T-helper 1 cell (primary cell): ENCODE measurements around the gene FHDC1.

ENCODE experiments used
- DNase-seq, 5 donors: peaks; one replicate each; pipeline ENCODE4 v3.0.0-alpha.2; 2012 to 2020

The FHDC1 gene

GRCh38 chr4:152961014-152961772 lies 25.1 kb downstream of the FHDC1 start:
- DNase-seq: no peak

GRCh38 chr4:152961773-152962115 lies 25.6 kb downstream of the FHDC1 start:
- DNase-seq: no peak

- DNase-seq: no peak
Observed at GRCh38 chr4:152962150-152962549, 26.0 kb downstream of the FHDC1 start.

GRCh38 chr4:152964335-152964734 lies 28.2 kb downstream of the FHDC1 start:
- no peak for DNase-seq

GRCh38 chr4:152965611-152966010 lies 29.5 kb downstream of the FHDC1 start:
- DNase-seq: no peak

- DNase-seq: no peak
Observed at GRCh38 chr4:152967907-152968306, 31.8 kb downstream of the FHDC1 start.

- DNase-seq: no peak
Observed at GRCh38 chr4:152968806-152969394, 32.8 kb downstream of the FHDC1 start.

- DNase-seq: no peak
Observed at GRCh38 chr4:152970102-152970820, 34.1 kb downstream of the FHDC1 start.

- no peak for DNase-seq
Observed at GRCh38 chr4:152971053-152971452, 34.9 kb downstream of the FHDC1 start.

- no peak for DNase-seq
Observed at GRCh38 chr4:152972821-152973628, 36.9 kb downstream of the FHDC1 start.

- no peak for DNase-seq
Observed at GRCh38 chr4:152973629-152974467, 37.7 kb downstream of the FHDC1 start.

GRCh38 chr4:152974468-152975379 lies 38.6 kb downstream of the FHDC1 start:
- no peak for DNase-seq

- DNase-seq: no peak
Observed at GRCh38 chr4:152975380-152976211, 39.5 kb downstream of the FHDC1 start.

GRCh38 chr4:152976212-152976761 lies 40.2 kb downstream of the FHDC1 start:
- DNase-seq: no peak

- no peak for DNase-seq
Observed at GRCh38 chr4:152979731-152980330, 43.7 kb downstream of the FHDC1 start.

GRCh38 chr4:152981278-152981677 lies 45.2 kb downstream of the FHDC1 start:
- no peak for DNase-seq

- DNase-seq: no peak
Observed at GRCh38 chr4:152981842-152982241, 45.7 kb downstream of the FHDC1 start.

- no peak for DNase-seq
Observed at GRCh38 chr4:152983221-152983620, 47.1 kb downstream of the FHDC1 start.

GRCh38 chr4:152983774-152984411 lies 47.8 kb downstream of the FHDC1 start:
- DNase-seq: no peak
